Muscle layer of duodenum (tissue), 2 donors: Measurements from ENCODE around the gene WNK1.
"Not testable (repeated sequence)": the region's sequence is repeated elsewhere in the genome, so short reads cannot be mapped to it uniquely, and the experiment has no call there.

ENCODE experiments used
- H3K27ac ChIP-seq: one replicate; pipeline ENCODE4 v1.7.0; 2013; ENCODE audit warnings: mild to moderate bottlenecking, low read length
- H3K27me3 ChIP-seq: one replicate; pipeline ENCODE4 v1.7.0; 2013; ENCODE audit warnings: low read depth, mild to moderate bottlenecking, control low read depth, low read length
- H3K36me3 ChIP-seq, 2 donors: one replicate each; pipeline ENCODE4 v1.7.0; 2013; ENCODE audit warnings: low read length in 2 of 2, control low read depth in 1 of 2, mild to moderate bottlenecking in 1 of 2; ENCODE audit not compliant: insufficient read depth in 2 of 2, control insufficient read depth in 1 of 2
- H3K4me1 ChIP-seq, 2 donors: one replicate each; pipeline ENCODE4 v1.7.0; 2013; ENCODE audit warnings: low read length in 2 of 2, mild to moderate bottlenecking in 2 of 2, control low read depth in 1 of 2, moderate library complexity in 1 of 2; ENCODE audit not compliant: insufficient read depth in 2 of 2, control insufficient read depth in 1 of 2
- H3K4me3 ChIP-seq, 2 donors: one replicate each; pipeline ENCODE4 v1.7.0; 2013; ENCODE audit warnings: low read length in 2 of 2, low read depth in 1 of 2, mild to moderate bottlenecking in 1 of 2
- H3K9me3 ChIP-seq, 2 donors: one replicate each; pipeline ENCODE4 v1.7.0; 2013; ENCODE audit warnings: low read length in 2 of 2, control low read depth in 1 of 2, mild to moderate bottlenecking in 1 of 2; ENCODE audit not compliant: control insufficient read depth in 1 of 2
- donor health status: healthy.

Gene WNK1

DNA sequence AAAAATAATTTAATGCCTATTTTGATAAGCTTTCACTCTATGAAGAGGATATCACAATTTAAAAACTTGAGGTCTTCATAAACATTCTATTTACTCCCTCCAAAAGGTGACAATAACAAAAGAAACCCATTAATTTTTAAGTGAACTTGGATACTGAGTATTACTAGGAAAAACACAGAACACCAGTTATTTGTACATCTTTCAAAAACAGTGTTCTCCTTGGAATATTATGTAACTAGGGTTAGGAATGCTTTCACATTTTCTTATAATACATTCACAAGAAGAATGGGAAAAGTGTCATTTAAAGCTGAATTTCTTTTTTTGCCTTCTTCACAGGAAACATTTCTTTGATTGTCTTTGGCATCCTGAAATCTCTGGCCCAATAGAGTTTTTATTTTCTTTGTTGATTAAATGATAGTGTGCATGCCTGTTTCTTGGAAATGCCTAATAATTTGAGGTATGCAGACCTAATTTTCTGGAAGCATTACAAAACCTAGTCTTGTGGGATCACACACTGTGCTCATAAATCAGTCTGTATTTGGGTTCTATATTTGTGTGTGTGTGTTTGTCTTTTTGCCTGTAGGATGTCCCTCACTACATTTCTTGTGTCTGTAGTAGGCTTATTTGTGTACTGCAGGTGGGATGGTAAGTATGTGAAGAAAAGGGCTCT is 76.5 kb downstream of the WNK1 start:
- no peaks in the 10 kb centered on the region for H3K27me3 ChIP-seq
- H3K27ac ChIP-seq = no peak overlapping the region
- H3K4me1 ChIP-seq = peaks cover 0 to 15% of the 10 kb centered on the region in 2 donors
- no peak overlapping the region for H3K4me3 ChIP-seq
- peaks cover 9 to 12% of the 10 kb centered on the region in 2 donors for H3K36me3 ChIP-seq
- no peaks in the 10 kb centered on the region for H3K9me3 ChIP-seq

- H3K27me3 ChIP-seq = no peaks in the 10 kb centered on the region
- H3K4me1 ChIP-seq = peaks cover 0 to 15% of the 10 kb centered on the region in 2 donors
- peaks cover 9 to 12% of the 10 kb centered on the region in 2 donors for H3K36me3 ChIP-seq
- no peak overlapping the region for H3K4me3 ChIP-seq
- H3K27ac ChIP-seq = no peak overlapping the region
- H3K9me3 ChIP-seq = no peaks in the 10 kb centered on the region
Observed at GRCh38 chr12:830111-830867, 77.9 kb downstream of the WNK1 start.

DNA sequence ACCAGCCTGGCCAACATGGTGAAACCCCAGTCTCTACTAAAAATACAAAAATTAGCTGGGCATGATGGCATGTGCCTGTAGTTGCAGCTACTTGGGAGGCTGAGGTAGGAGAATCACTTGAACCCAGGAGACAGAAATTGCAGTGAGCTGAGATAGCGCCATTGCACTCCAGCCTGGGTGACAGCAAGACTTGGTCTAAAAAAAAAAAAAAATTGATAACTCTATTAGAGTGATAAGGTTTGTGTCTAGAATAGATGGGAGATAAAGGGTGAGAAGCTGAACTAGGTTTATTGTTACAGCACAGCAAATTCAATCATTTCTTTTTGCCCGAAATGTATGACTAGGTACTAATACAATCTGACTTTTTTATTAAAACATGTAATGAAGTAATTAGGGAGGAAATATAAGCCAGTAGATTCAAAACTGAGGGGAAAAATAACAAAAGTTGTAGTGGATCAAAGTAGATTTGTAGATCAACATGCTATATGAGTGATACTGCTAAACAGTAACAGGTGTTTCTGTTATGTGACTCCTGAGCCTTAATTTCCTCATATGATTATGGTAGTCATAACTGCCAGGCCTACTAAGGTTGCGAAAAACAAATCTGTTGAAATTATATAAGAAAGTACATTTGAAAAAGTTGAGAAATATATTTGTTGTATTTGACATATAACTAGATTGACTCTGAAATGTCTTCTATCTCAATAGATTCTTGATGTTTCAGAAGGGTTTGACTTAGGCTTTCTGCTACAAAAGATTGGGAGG is 83.6 kb downstream of the WNK1 start:
- no peak overlapping the region for H3K27ac ChIP-seq
- H3K27me3 ChIP-seq = no peaks in the 10 kb centered on the region
- peaks cover 0 to 1% of the 10 kb centered on the region in 2 donors for H3K4me1 ChIP-seq
- H3K9me3 ChIP-seq = no peaks in the 10 kb centered on the region
- no peaks in the 10 kb centered on the region for H3K36me3 ChIP-seq
- no peak overlapping the region for H3K4me3 ChIP-seq

- Histone ChIP-seq H3K4me1 (peaks cover 0 to 4% of the 10 kb centered on the region in 2 donors), H3K4me3 (no peak overlapping the region), H3K27me3 (no peaks in the 10 kb centered on the region), H3K9me3 (no peaks in the 10 kb centered on the region), H3K27ac (no peak overlapping the region), H3K36me3 (no peaks in the 10 kb centered on the region)
Observed at GRCh38 chr12:836952-837351, 84.6 kb downstream of the WNK1 start.

DNA sequence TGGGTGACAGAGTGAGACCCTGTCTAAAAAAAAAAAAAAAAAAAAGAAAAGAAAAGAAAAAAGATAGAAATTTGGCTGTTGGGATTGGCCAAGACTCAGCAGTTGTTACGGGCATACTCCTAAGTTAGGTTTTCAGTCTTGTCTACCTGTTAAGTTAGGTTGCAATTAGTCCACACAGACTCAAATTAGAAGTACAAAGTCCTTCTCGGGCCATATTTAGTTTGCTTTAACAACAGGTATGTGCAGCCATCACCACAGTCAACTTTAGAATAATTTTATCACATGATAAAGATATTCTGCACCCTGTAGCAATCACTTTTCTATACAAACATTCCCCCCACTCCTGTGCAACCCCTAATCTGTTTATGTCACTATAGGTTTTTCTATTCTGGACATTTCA is 85.2 kb downstream of the WNK1 start:
- no peak overlapping the region for H3K4me3 ChIP-seq
- no peaks in the 10 kb centered on the region for H3K9me3 ChIP-seq
- H3K4me1 ChIP-seq = peaks cover 0 to 4% of the 10 kb centered on the region in 2 donors
- no peaks in the 10 kb centered on the region for H3K27me3 ChIP-seq
- H3K36me3 ChIP-seq = no peaks in the 10 kb centered on the region
- H3K27ac ChIP-seq = no peak overlapping the region

DNA sequence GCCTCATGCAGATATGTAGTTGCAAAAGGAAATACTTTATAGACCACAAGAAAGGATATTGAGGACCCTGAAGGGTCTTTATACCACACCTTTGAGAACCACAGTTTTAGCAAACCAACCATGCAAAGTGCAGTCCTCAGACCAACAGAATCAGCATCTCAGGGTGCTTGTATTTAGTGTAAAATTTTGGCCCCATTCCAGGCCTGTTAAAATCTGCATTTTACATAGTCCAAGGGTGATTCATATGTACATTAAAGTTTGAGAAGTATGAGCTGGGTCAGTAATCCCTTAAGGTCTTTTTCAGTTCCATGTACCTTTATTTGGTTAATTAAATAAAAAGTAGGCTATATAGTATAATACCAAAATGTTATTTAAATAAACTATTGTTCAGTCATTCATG is 91.2 kb downstream of the WNK1 start:
- no peaks in the 10 kb centered on the region for H3K36me3 ChIP-seq
- H3K27ac ChIP-seq = no peak overlapping the region
- H3K4me3 ChIP-seq = no peak overlapping the region
- H3K4me1 ChIP-seq = peaks cover 0 to 6% of the 10 kb centered on the region in 2 donors
- no peaks in the 10 kb centered on the region for H3K9me3 ChIP-seq
- H3K27me3 ChIP-seq = no peaks in the 10 kb centered on the region

DNA sequence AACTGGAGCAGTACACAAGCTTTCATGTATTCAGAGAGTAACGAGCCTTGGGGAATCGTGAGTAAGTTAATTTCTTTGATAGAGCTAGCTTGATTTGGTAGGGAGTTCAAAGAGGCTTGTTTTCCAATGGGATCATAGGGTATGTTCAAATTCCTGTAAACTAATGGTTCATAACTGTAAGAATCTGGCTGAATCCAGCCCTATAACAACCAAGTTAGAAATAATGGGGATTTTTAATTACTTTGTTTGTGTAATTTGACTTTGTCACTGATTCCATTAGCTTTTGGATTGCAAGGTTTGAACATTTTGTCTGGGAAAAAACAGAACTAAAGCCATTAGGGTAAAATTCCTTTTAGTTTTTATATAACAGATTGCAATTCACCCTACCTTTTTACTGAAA is 94.0 kb downstream of the WNK1 start:
- Histone ChIP-seq H3K36me3 (no peaks in the 10 kb centered on the region), H3K27me3 (no peaks in the 10 kb centered on the region), H3K9me3 (no peaks in the 10 kb centered on the region), H3K27ac (no peak overlapping the region), H3K4me3 (no peak overlapping the region), H3K4me1 (peaks cover 0 to 6% of the 10 kb centered on the region in 2 donors)

DNA sequence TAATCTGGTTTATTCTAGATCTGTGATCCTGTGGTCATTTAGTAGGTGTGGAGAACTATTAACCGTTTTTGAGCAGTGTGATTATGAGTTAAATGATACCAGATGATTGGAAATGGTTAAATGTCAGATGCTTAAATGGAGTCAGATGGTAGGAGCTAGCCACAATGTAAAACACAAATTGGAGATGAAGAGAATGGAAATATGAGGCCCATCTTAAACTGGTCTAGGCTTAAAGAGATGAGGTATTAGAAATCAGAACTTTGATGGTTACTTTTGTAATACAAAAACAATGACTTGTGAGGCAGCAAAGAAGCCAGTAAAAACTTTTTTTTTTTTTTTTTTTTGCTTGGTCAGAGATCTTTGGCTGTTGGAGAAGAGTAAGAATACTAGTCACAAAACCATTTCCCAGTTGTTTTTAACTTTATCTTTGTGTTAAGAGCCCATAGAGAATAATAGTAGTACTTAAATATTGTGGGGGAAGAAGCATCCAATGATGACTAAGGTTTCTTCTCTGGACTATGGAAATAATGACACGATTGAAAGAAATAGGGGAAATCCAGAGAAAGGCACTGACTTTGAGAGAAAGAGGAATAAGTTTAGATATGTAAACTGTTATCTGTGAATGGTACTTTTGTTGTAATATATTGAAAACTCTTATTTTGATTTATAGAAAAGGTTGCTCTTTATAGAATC is 95.9 kb downstream of the WNK1 start:
- Histone ChIP-seq H3K36me3 (no peaks in the 10 kb centered on the region), H3K4me1 (peaks cover 0 to 24% of the 10 kb centered on the region in 2 donors), H3K4me3 (no peak overlapping the region), H3K27me3 (no peaks in the 10 kb centered on the region), H3K27ac (no peak overlapping the region), H3K9me3 (no peaks in the 10 kb centered on the region)

GRCh38 chr12:848882-849527 is 96.6 kb downstream of the WNK1 start:
- H3K4me3 ChIP-seq = no peak overlapping the region
- no peaks in the 10 kb centered on the region for H3K9me3 ChIP-seq
- no peaks in the 10 kb centered on the region for H3K36me3 ChIP-seq
- no peaks in the 10 kb centered on the region for H3K27me3 ChIP-seq
- H3K4me1 ChIP-seq = peaks cover 0 to 24% of the 10 kb centered on the region in 2 donors
- H3K27ac ChIP-seq = no peak overlapping the region

DNA sequence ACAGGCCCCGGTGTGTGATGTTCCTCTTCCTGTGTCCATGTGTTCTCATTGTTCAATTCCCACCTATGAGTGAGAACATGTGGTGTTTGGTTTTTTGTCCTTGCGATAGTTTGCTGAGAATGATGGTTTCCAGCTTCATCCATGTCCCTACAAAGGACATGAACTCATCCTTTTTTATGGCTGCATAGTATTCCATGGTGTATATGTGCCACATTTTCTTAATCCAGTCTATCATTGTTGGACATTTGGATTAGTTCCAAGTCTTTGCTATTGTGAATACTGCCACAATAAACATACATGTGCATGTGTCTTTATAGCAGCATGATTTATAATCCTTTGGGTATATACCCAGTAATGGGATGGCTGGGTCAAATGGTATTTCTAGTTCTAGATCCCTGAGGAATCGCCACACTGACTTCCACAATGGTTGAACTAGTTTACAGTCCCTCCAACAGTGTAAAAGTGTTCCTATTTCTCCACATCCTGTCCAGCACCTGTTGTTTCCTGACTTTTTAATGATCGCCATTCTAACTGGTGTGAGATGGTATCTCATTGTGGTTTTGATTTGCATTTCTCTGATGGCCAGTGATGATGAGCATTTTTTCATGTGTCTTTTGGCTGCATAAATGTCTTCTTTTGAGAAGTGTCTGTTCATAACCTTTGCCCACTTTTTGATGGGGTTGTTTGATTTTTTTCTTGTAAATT is 97.5 kb downstream of the WNK1 start:
- H3K4me1 ChIP-seq = peaks cover 0 to 26% of the 10 kb centered on the region in 2 donors
- H3K36me3 ChIP-seq, H3K4me3 ChIP-seq, H3K9me3 ChIP-seq, H3K27me3 ChIP-seq, H3K27ac ChIP-seq: not testable (repeated sequence)
